CD14-positive monocyte (primary cell): ENCODE measurements around the gene CTNNAL1. TPM values are rescaled to one million over a fixed set of nuclear protein-coding genes. Genes with fewer than 3 reads are reported as not detected.

Experiments
- DNase-seq, 3 donors: peaks; one replicate each; pipeline ENCODE4 v3.0.0-alpha.2; 2011 to 2022
- H2AFZ ChIP-seq: 2 replicates; pipeline ENCODE4 v1.6.0; 2012; ENCODE audit warnings: mild to moderate bottlenecking, low read depth, low read length, inconsistent platforms; ENCODE audit not compliant: insufficient read depth, poor library complexity, severe bottlenecking
- H3K27ac ChIP-seq, 2 donors: 1 replicate in 1 of 2; 2 replicates in 1 of 2; pipeline ENCODE4 v1.5.1; 2012 to 2013; ENCODE audit warnings: low read length in 2 of 2, control low read depth in 1 of 2, inconsistent platforms in 1 of 2, low read depth in 1 of 2, mild to moderate bottlenecking in 1 of 2
- H3K27me3 ChIP-seq, 2 donors: one replicate each; pipeline versions ENCODE4 v1.6.0 to v1.6.1; 2011 to 2013; ENCODE audit warnings: low read length in 2 of 2; ENCODE audit not compliant: control insufficient read depth in 2 of 2, insufficient read depth in 2 of 2
- H3K36me3 ChIP-seq, 2 donors: replicated peaks in 1 of 2; 1 replicate in 1 of 2; 2 replicates in 1 of 2; pipeline versions ENCODE4 v1.5.1 to v1.6.1; 2012 to 2013; ENCODE audit warnings: low read length in 2 of 2, control low read depth in 1 of 2, inconsistent platforms in 1 of 2, mild to moderate bottlenecking in 1 of 2; ENCODE audit not compliant: insufficient read depth in 2 of 2, control insufficient read depth in 1 of 2
- H3K4me1 ChIP-seq, 2 donors: 1 replicate in 1 of 2; 2 replicates in 1 of 2; pipeline versions ENCODE4 v1.5.1 to v1.6.1; 2012 to 2013; ENCODE audit warnings: low read length in 2 of 2, control low read depth in 1 of 2, inconsistent platforms in 1 of 2, mild to moderate bottlenecking in 1 of 2, moderate library complexity in 1 of 2; ENCODE audit not compliant: insufficient read depth in 2 of 2, control insufficient read depth in 1 of 2
- H3K4me2 ChIP-seq: replicated peaks from 2 replicates; pipeline ENCODE3; 2012; ENCODE audit warnings: low read length, moderate library complexity, mild to moderate bottlenecking; ENCODE audit not compliant: poor library complexity, severe bottlenecking; ENCODE audit errors: extremely low read depth
- H3K4me3 ChIP-seq, 3 experiments: fragments of 200-600 bp in 1 of 3; sonication (generic) in 1 of 3; replicated peaks in 1 of 3; 1 replicate in 2 of 3; 2 replicates in 1 of 3; pipeline ENCODE4 v1.5.1; 2011 to 2013; ENCODE audit warnings: low read length in 3 of 3, mild to moderate bottlenecking in 3 of 3, control low read depth in 2 of 3, low read depth in 2 of 3, inconsistent platforms in 1 of 3, moderate library complexity in 1 of 3
- H3K79me2 ChIP-seq: 2 replicates; pipeline ENCODE4 v1.6.0; 2012; ENCODE audit warnings: mild to moderate bottlenecking, control low read depth, inconsistent platforms, low read length, moderate library complexity; ENCODE audit not compliant: insufficient read depth
- H3K9ac ChIP-seq: 2 replicates; pipeline ENCODE4 v1.6.0; 2017; ENCODE audit warnings: low read length, mild to moderate bottlenecking; ENCODE audit not compliant: insufficient read depth, poor library complexity, severe bottlenecking
- H3K9me3 ChIP-seq, 2 donors: replicated peaks in 1 of 2; 1 replicate in 1 of 2; 2 replicates in 1 of 2; pipeline versions ENCODE4 v1.5.1 to v1.6.1; 2012 to 2013; ENCODE audit warnings: low read length in 2 of 2, control low read depth in 1 of 2; ENCODE audit not compliant: control insufficient read depth in 1 of 2, insufficient read depth in 1 of 2
- H4K20me1 ChIP-seq: 2 replicates; pipeline ENCODE4 v1.6.0; 2012; ENCODE audit warnings: mild to moderate bottlenecking, low read length, control low read depth, moderate library complexity; ENCODE audit not compliant: insufficient read depth
- H3K27ac Mint-ChIP-seq, 7 donors: one replicate each; pipeline ENCODE4 v1.8.0; 2020; ENCODE audit warnings: mild to moderate bottlenecking in 7 of 7, mixed read lengths in 7 of 7, moderate library complexity in 6 of 7, inconsistent platforms in 2 of 7
- H3K27me3 Mint-ChIP-seq, 3 donors: one replicate each; pipeline ENCODE4 v1.8.0; 2021 to 2022; ENCODE audit warnings: low read depth in 3 of 3, mild to moderate bottlenecking in 3 of 3, mixed read lengths in 3 of 3, moderate library complexity in 3 of 3, inconsistent platforms in 1 of 3
- H3K36me3 Mint-ChIP-seq, 2 donors: one replicate each; pipeline ENCODE4 v1.8.0; 2020; ENCODE audit warnings: mixed read lengths in 2 of 2, inconsistent platforms in 1 of 2, mild to moderate bottlenecking in 1 of 2
- H3K4me1 Mint-ChIP-seq: one replicate; pipeline ENCODE4 v1.8.0; 2020; ENCODE audit warnings: mild to moderate bottlenecking, mixed read lengths
- H3K4me3 Mint-ChIP-seq, 2 donors: one replicate each; pipeline ENCODE4 v1.8.0; 2020; ENCODE audit warnings: mild to moderate bottlenecking in 2 of 2, mixed read lengths in 2 of 2, moderate library complexity in 1 of 2
- H3K9me3 Mint-ChIP-seq, 7 donors: one replicate each; pipeline ENCODE4 v1.8.0; 2020 to 2022; ENCODE audit warnings: mixed read lengths in 7 of 7, mild to moderate bottlenecking in 6 of 7, moderate library complexity in 6 of 7, inconsistent platforms in 2 of 7
- CTCF ChIP-seq: fragments of 200-600 bp; IDR thresholded peaks from one replicate; pipeline ENCODE4 v1.8.0; 2022; ENCODE audit warnings: antibody characterized with exemption, mild to moderate bottlenecking
- WGBS: methylation state at CpG from one replicate; pipeline ENCODE4 v1.1.5; 2013; ENCODE audit warnings: missing lambda C conversion rate; ENCODE audit not compliant: insufficient coverage; 5-methylcytosine and 5-hydroxymethylcytosine counted together
- intact Hi-C, 2 donors: fragments of 100-400 bp; cut with micrococcal nuclease; formaldehyde crosslinking; loops; one replicate each; pipeline versions ENCODE4 v1.15.0 to v1.15.1; 2023
- polyA plus RNA-seq, 3 donors: library from polyadenylated mRNA; depleted of rRNA in 1 of 3; unstranded in 2 of 3; stranded (reverse) in 1 of 3; fragments of 300-500 nt in 2 of 3; fragments of >200 nt in 1 of 3; fragmentation: Illumina TruSeq in 2 of 3; gene quantifications; 1 replicate in 2 of 3; 2 replicates in 1 of 3; pipeline ENCODE4 v1.2.3, GENCODE V29; 2012 to 2021

Gene CTNNAL1
- polyA plus RNA-seq, 3 donors, result 0.10 to 0.39 (median 0.25) TPM

- Histone ChIP-seq H3K79me2 (no peaks in the 10 kb centered on the region), H3K9ac (no peak overlapping the region), H3K4me2 (no peak overlapping the region), H3K4me3 (no peak overlapping the region), H4K20me1 (no peaks in the 10 kb centered on the region), H3K9me3 (no peaks in the 10 kb centered on the region), H2AFZ (no peak overlapping the region), H3K4me1 (no peaks in the 10 kb centered on the region), H3K27ac (no peak overlapping the region), H3K36me3 (no peaks in the 10 kb centered on the region), H3K27me3 (no peaks in the 10 kb centered on the region)
- H3K4me3 Mint-ChIP-seq, result no peak overlapping the region
- intact Hi-C loops, result no loop called here
- no CpG with 5 or more reads among the region's 2 CpGs for WGBS
- no peak for DNase-seq
- H3K36me3 Mint-ChIP-seq, result peaks cover 3 to 16% of the 10 kb centered on the region in 2 donors
- no peaks in the 10 kb centered on the region for H3K4me1 Mint-ChIP-seq
- no peaks in the 10 kb centered on the region for H3K9me3 Mint-ChIP-seq
- TF ChIP-seq CTCF, result no peak
- H3K27me3 Mint-ChIP-seq, result peaks cover 0 to 1% (median 0%) of the 10 kb centered on the region in 3 donors
- H3K27ac Mint-ChIP-seq, result no peak overlapping the region
Measured at GRCh38 chr9:108961151-108961550, 52.1 kb downstream of the CTNNAL1 start.

- no peaks in the 10 kb centered on the region for H3K36me3 ChIP-seq
- H3K27me3 Mint-ChIP-seq, result peaks cover 0 to 1% (median 0%) of the 10 kb centered on the region in 3 donors
- H3K9me3 Mint-ChIP-seq, result no peaks in the 10 kb centered on the region
- no peak overlapping the region for H3K4me2 ChIP-seq
- no peak for DNase-seq
- H3K9me3 ChIP-seq, result no peaks in the 10 kb centered on the region
- no peaks in the 10 kb centered on the region for H3K4me1 Mint-ChIP-seq
- no peaks in the 10 kb centered on the region for H3K27me3 ChIP-seq
- no peak overlapping the region for H3K27ac Mint-ChIP-seq
- WGBS, result no CpG with 5 or more reads among the region's 6 CpGs
- no peak overlapping the region for H2AFZ ChIP-seq
- H3K79me2 ChIP-seq, result no peaks in the 10 kb centered on the region
- intact Hi-C loops, result no loop called here
- H4K20me1 ChIP-seq, result no peaks in the 10 kb centered on the region
- no peaks in the 10 kb centered on the region for H3K4me1 ChIP-seq
- no peak overlapping the region for H3K4me3 Mint-ChIP-seq
- no peak overlapping the region for H3K4me3 ChIP-seq
- no peak overlapping the region for H3K9ac ChIP-seq
- H3K36me3 Mint-ChIP-seq, result peaks cover 3 to 14% of the 10 kb centered on the region in 2 donors
- TF ChIP-seq CTCF, result no peak
- no peak overlapping the region for H3K27ac ChIP-seq
Measured at GRCh38 chr9:108960331-108960730, 53.0 kb downstream of the CTNNAL1 start.
